Adrenal gland (tissue), 12 donors: ENCODE measurements around the gene LRRN4CL. TPM values are rescaled to one million over a fixed set of nuclear protein-coding genes. Genes with fewer than 3 reads are reported as not detected.
"Not testable (repeated sequence)": the region's sequence is repeated elsewhere in the genome, so short reads cannot be mapped to it uniquely, and the experiment has no call there.

ENCODE experiments used
- DNase-seq, 7 donors: peaks; one replicate each; pipeline ENCODE4 v3.0.0-alpha.2; 2019 to 2020
- H3K27ac ChIP-seq, 5 donors: fragments of 200-600 bp; sonication (generic) in 4 of 5; 1 replicate in 3 of 5; 2 replicates in 2 of 5; pipeline versions ENCODE4 v1.5.1 to v1.8.0; 2016 to 2020; ENCODE audit warnings: mild to moderate bottlenecking in 1 of 5
- H3K27me3 ChIP-seq: fragments of 200-600 bp; 2 replicates; pipeline ENCODE4 v1.8.0; 2021
- H3K36me3 ChIP-seq, 2 donors: fragments of 200-600 bp; replicated peaks in 1 of 2; 1 replicate in 1 of 2; 2 replicates in 1 of 2; pipeline versions ENCODE4 v1.5.1 to v1.8.0; 2018 to 2022
- H3K4me1 ChIP-seq, 2 donors: fragments of 200-600 bp; replicated peaks in 1 of 2; 1 replicate in 1 of 2; 2 replicates in 1 of 2; pipeline versions ENCODE4 v1.5.1 to v1.8.0; 2018 to 2021
- H3K4me3 ChIP-seq, 4 donors: fragments of 200-600 bp; sonication (generic) in 3 of 4; one replicate each; pipeline ENCODE4 v1.5.1; 2016 to 2018
- H3K9me3 ChIP-seq, 3 donors: fragments of 200-600 bp; sonication (generic) in 1 of 3; replicated peaks in 1 of 3; 1 replicate in 2 of 3; 2 replicates in 1 of 3; pipeline versions ENCODE4 v1.5.1 to v1.8.0; 2016 to 2021
- CTCF ChIP-seq, 6 experiments: fragments of 450-650 bp in 4 of 6; fragments of 200-600 bp in 2 of 6; sonication (generic) in 1 of 6; IDR thresholded peaks; 1 replicate in 5 of 6; 2 replicates in 1 of 6; pipeline versions ENCODE4 v1.5.1 to v1.8.0; 2016 to 2021; ENCODE audit warnings: antibody characterized with exemption in 6 of 6, mild to moderate bottlenecking in 2 of 6, moderate library complexity in 1 of 6
- POLR2A ChIP-seq, 2 donors: fragments of 450-650 bp; IDR thresholded peaks; one replicate each; pipeline ENCODE4 v1.6.1; 2017; ENCODE audit warnings: antibody characterized with exemption in 2 of 2, mild to moderate bottlenecking in 2 of 2, moderate library complexity in 1 of 2
- WGBS, 4 donors: extraction: QIAGEN DNeasy Blood & Tissue Kit in 2 of 4; methylation state at CpG; one replicate each; pipeline versions ENCODE4 v1.1.5 to v1.1.7; 2013 to 2017; 5-methylcytosine and 5-hydroxymethylcytosine counted together
- intact Hi-C, 2 donors: fragments of 100-400 bp; cut with DNase I; formaldehyde crosslinking; loops; one replicate each; pipeline versions ENCODE4 v1.14.1 to v1.15.0; 2022 to 2023
- polyA plus RNA-seq, 3 donors: library from polyadenylated mRNA; stranded (reverse); fragments of 200-250 nt in 2 of 3; fragments of 350-450 nt in 1 of 3; fragmentation: Illumina TruSeq in 1 of 3; extraction: RNeasy Lipid Tissue Mini Kit (QIAGEN cat#74804) in 1 of 3; gene quantifications; one replicate each; pipeline ENCODE4 v1.2.3, GENCODE V29; 2013 to 2014
- total RNA-seq, 9 donors: library from RNA; depleted of rRNA in 4 of 9; stranded (reverse); fragments of >200 nt in 4 of 9; fragments of 120-200 nt in 1 of 9; fragmentation: NEBNext Ultra II Directional in 1 of 9; extraction: Animal tissue kit (Norgen Biotek cat#: 25700) in 1 of 9; gene quantifications; one replicate each; pipeline versions ENCODE4 v1.1.0 to v1.2.4, GENCODE V29; 2013 to 2023
- donor health status: healthy with polysubstance abuse.
- donor health status: Bipolar disorder and iron deficiency.
- donor health status: DM: yes; HTN: yes; CAD: no.
- donor health status: DM: no; HTN: no; CAD: no.
- donor health status: DM: no; HTN: no; CAD: no.
- donor health status: DM: yes; HTN: yes; CAD: no.

The LRRN4CL gene
- total and polyA plus RNA-seq, 12 donors, result 3.1 to 29.9 (median 10.3) TPM

- intact Hi-C loops, result no loop called here
- WGBS, 4 donors, result 1 to 7% (median 4%) methylated on average over 4 to 16 of the region's 16 CpGs
- H3K36me3 ChIP-seq, result peaks cover 0 to 27% of the 10 kb centered on the region in 2 donors
- H3K27me3 ChIP-seq, result no peaks in the 10 kb centered on the region
- H3K27ac ChIP-seq, result peak overlapping the region; percentile 58 to 91 (median 82)
- TF ChIP-seq POLR2A (IDR thresholded peaks at IDR 0.05) (no peak), CTCF (IDR thresholded peaks at IDR 0.05) (no peak)
- no peaks in the 10 kb centered on the region for H3K9me3 ChIP-seq
- DNase-seq, result no peak
- peaks cover 12 to 24% of the 10 kb centered on the region in 2 donors for H3K4me1 ChIP-seq
- H3K4me3 ChIP-seq, result peak overlapping the region; percentile 73 to 92 (median 78)
Measured at GRCh38 chr11:62678433-62678769, 10.9 kb downstream of the LRRN4CL start.

- DNase-seq, result no peak
- H3K36me3 ChIP-seq, result peaks cover 0 to 27% of the 10 kb centered on the region in 2 donors
- no peaks in the 10 kb centered on the region for H3K9me3 ChIP-seq
- H3K4me1 ChIP-seq, result peaks cover 14 to 31% of the 10 kb centered on the region in 2 donors
- no peaks in the 10 kb centered on the region for H3K27me3 ChIP-seq
- no peak overlapping the region for H3K4me3 ChIP-seq
- TF ChIP-seq POLR2A (IDR thresholded peaks at IDR 0.05) (no peak), CTCF (IDR thresholded peaks at IDR 0.05) (no peak)
- WGBS, 4 donors, result 71 to 79% (median 74%) methylated on average over 15 of the region's 15 CpGs
- H3K27ac ChIP-seq, result peak overlapping the region in 1 of 5 donors; percentile 91
- intact Hi-C loops, result no loop called here
Measured at GRCh38 chr11:62677714-62678113, 11.6 kb downstream of the LRRN4CL start.

- peaks cover 17 to 37% of the 10 kb centered on the region in 2 donors for H3K4me1 ChIP-seq
- intact Hi-C loops, result no loop called here
- H3K4me3 ChIP-seq, result no peak overlapping the region
Measured at GRCh38 chr11:62677156-62677555, 12.2 kb downstream of the LRRN4CL start.

GRCh38 chr11:62676698-62677097 lies 12.6 kb downstream of the LRRN4CL start:
- peaks cover 17 to 37% of the 10 kb centered on the region in 2 donors for H3K4me1 ChIP-seq
- WGBS, 4 donors, result 50 to 61% (median 60%) methylated on average over 2 to 6 of the region's 6 CpGs

More at GRCh38 chr11:62677156-62677555, 12.2 kb downstream of the LRRN4CL start:
- no peak for DNase-seq
- H3K9me3 ChIP-seq, result no peaks in the 10 kb centered on the region
- 72 to 84% (median 80%) methylated on average over 6 of the region's 6 CpGs for WGBS, 4 donors
- TF ChIP-seq CTCF (IDR thresholded peaks at IDR 0.05) (no peak), POLR2A (IDR thresholded peaks at IDR 0.05) (no peak)
- peaks cover 0 to 27% of the 10 kb centered on the region in 2 donors for H3K36me3 ChIP-seq
- no peaks in the 10 kb centered on the region for H3K27me3 ChIP-seq
- no peak overlapping the region for H3K27ac ChIP-seq

GRCh38 chr11:62675415-62675814 lies 13.9 kb downstream of the LRRN4CL start:
- H3K4me3 ChIP-seq, H3K27ac ChIP-seq, H3K9me3 ChIP-seq, intact Hi-C loops, H3K27me3 ChIP-seq, DNase-seq: not testable (repeated sequence)
- Histone ChIP-seq H3K4me1 (peaks cover 24 to 44% of the 10 kb centered on the region in 2 donors), H3K36me3 (peaks cover 0 to 27% of the 10 kb centered on the region in 2 donors)
- 90 to 94% (median 94%) methylated on average over 10 of the region's 10 CpGs for WGBS, 4 donors

More at GRCh38 chr11:62676698-62677097, 12.6 kb downstream of the LRRN4CL start:
- intact Hi-C loops, result no loop called here
- H3K27me3 ChIP-seq, result no peaks in the 10 kb centered on the region
- no peaks in the 10 kb centered on the region for H3K9me3 ChIP-seq
- H3K4me3 ChIP-seq, result no peak overlapping the region
- H3K36me3 ChIP-seq, result peaks cover 0 to 27% of the 10 kb centered on the region in 2 donors
- TF ChIP-seq POLR2A (IDR thresholded peaks at IDR 0.05) (no peak), CTCF (IDR thresholded peaks at IDR 0.05) (no peak)
- DNase-seq, result no peak
- no peak overlapping the region for H3K27ac ChIP-seq
